Esophagus muscularis mucosa (tissue), 3 donors: ENCODE results near the gene RNF217.

Experiments used
- POLR2AphosphoS5 ChIP-seq, 2 donors: sonication (generic); formaldehyde crosslinking; IDR thresholded peaks; one replicate each; pipeline ENCODE4 v1.6.1; 2017; ENCODE audit warnings: antibody characterized with exemption in 2 of 2
- TF ChIP-seq, protein P1 (sequence below), 3 experiments: fragments of 200-600 bp in 2 of 3; fragments of 450-650 bp in 1 of 3; sonication (generic) in 2 of 3; IDR thresholded peaks; one replicate each; pipeline ENCODE4 v1.5.1; 2017 to 2019; ENCODE audit warnings: antibody characterized with exemption in 3 of 3, mild to moderate bottlenecking in 2 of 3, moderate library complexity in 1 of 3

GRCh38 chr6:125027287-125027686 is 65.0 kb downstream of the RNF217 start:
- no peak for TF ChIP-seq POLR2AphosphoS5 (IDR thresholded peaks at IDR 0.05)
- TF ChIP-seq, protein P1, sequence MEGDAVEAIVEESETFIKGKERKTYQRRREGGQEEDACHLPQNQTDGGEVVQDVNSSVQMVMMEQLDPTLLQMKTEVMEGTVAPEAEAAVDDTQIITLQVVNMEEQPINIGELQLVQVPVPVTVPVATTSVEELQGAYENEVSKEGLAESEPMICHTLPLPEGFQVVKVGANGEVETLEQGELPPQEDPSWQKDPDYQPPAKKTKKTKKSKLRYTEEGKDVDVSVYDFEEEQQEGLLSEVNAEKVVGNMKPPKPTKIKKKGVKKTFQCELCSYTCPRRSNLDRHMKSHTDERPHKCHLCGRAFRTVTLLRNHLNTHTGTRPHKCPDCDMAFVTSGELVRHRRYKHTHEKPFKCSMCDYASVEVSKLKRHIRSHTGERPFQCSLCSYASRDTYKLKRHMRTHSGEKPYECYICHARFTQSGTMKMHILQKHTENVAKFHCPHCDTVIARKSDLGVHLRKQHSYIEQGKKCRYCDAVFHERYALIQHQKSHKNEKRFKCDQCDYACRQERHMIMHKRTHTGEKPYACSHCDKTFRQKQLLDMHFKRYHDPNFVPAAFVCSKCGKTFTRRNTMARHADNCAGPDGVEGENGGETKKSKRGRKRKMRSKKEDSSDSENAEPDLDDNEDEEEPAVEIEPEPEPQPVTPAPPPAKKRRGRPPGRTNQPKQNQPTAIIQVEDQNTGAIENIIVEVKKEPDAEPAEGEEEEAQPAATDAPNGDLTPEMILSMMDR (IDR thresholded peaks at IDR 0.05), result no peak
